22Rv1 (cell line): ENCODE data around the gene MATR3.

Experiments
- H3K27ac ChIP-seq: fragments of 450-650 bp; 2 replicates; pipeline ENCODE4 v1.5.1; 2017
- CTCF ChIP-seq: fragments of 450-650 bp; IDR thresholded peaks from 2 replicates; pipeline ENCODE4 v1.5.1; 2017; ENCODE audit warnings: mild to moderate bottlenecking
- ZFX ChIP-seq: fragments of 450-650 bp; IDR thresholded peaks from 2 replicates; pipeline ENCODE4 v1.6.1; 2017; ENCODE audit warnings: antibody characterized with exemption, borderline replicate concordance

Gene MATR3

GRCh38 chr5:139312075-139312474 lies 18.5 kb downstream of the MATR3 start:
- TF ChIP-seq ZFX, result no peak
- no peak for TF ChIP-seq CTCF
- no peak overlapping the region for H3K27ac ChIP-seq

GRCh38 chr5:139314276-139314675 lies 20.7 kb downstream of the MATR3 start:
- TF ChIP-seq ZFX (no peak), CTCF (no peak)
- H3K27ac ChIP-seq, result no peak overlapping the region

GRCh38 chr5:139315056-139315615 lies 21.6 kb downstream of the MATR3 start:
- TF ChIP-seq CTCF, result no peak
- TF ChIP-seq ZFX, result no peak
- H3K27ac ChIP-seq, result no peak overlapping the region

GRCh38 chr5:139335811-139336210 lies 42.3 kb downstream of the MATR3 start:
- H3K27ac ChIP-seq, result peak overlapping the region; percentile 15; the same call in 1 of the 2 replicates

GRCh38 chr5:139340051-139340450 lies 46.5 kb downstream of the MATR3 start:
- H3K27ac ChIP-seq, result no peak overlapping the region

More at GRCh38 chr5:139335811-139336210, 42.3 kb downstream of the MATR3 start:
- TF ChIP-seq ZFX (no peak), CTCF (no peak)

GRCh38 chr5:139341187-139341688 lies 47.7 kb downstream of the MATR3 start:
- TF ChIP-seq ZFX, result no peak
- TF ChIP-seq CTCF, result no peak
- H3K27ac ChIP-seq, result peak overlapping the region; percentile 90

More at GRCh38 chr5:139340051-139340450, 46.5 kb downstream of the MATR3 start:
- TF ChIP-seq ZFX, result no peak
- TF ChIP-seq CTCF, result no peak

- peak within 1 kb of the TSS; percentile 90 for H3K27ac ChIP-seq
- TF ChIP-seq ZFX, result no peak
- TF ChIP-seq CTCF, result peak; percentile 90
Observed at GRCh38 chr5:139341689-139342422, 48.3 kb downstream of the MATR3 start, which contains the start of gene PAIP2. PAIP2 (plus strand) TSS chr5:139341854; CDS start chr5:139363785, 21,931 bp downstream.
